ENCODE measurements around the gene LRRC3B. TPM values are rescaled to one million over a fixed set of nuclear protein-coding genes. Genes with fewer than 3 reads are reported as not detected.

LRRC3B gene
- polyA plus RNA-seq, 1 donor from 2014 or later, result 56.4 TPM

- Histone ChIP-seq H3F3A (ENCODE audit: insufficient read depth, low read length, poor library complexity, severe bottlenecking) (no peaks in the 10 kb centered on the region), H3K9me3 (ENCODE audit: low read length) (no peaks in the 10 kb centered on the region), H3K27me3 (ENCODE audit: insufficient read depth, low read depth, low read length) (no peaks in the 10 kb centered on the region), H3K36me3 (ENCODE audit: insufficient read depth, low read length) (no peaks in the 10 kb centered on the region), H3K27ac (ENCODE audit: low read length) (no peak overlapping the region), H3K79me2 (replicated peaks; ENCODE audit: insufficient read depth, low read length) (no peaks in the 10 kb centered on the region), H3K9ac (ENCODE audit: low read length) (no peak overlapping the region), H2AFZ (ENCODE audit: low read depth, low read length) (no peak overlapping the region), H3K4me3 (ENCODE audit: low read length) (no peak overlapping the region), H4K20me1 (ENCODE audit: insufficient read depth) (no peaks in the 10 kb centered on the region), H3K4me2 (ENCODE audit: low read length) (no peak overlapping the region), H3K9me2 (ENCODE audit: insufficient read depth, low read length) (no peaks in the 10 kb centered on the region)
- no peak for TF ChIP-seq EZH2 (IDR thresholded peaks at IDR 0.05; ENCODE audit: borderline replicate concordance, insufficient read depth, low read length, poor library complexity, severe bottlenecking)
- no peak for TF ChIP-seq EP300 (conservative IDR thresholded peaks at IDR 0.05; ENCODE audit: poor library complexity, severe bottlenecking)
- TF ChIP-seq SMC3 (conservative IDR thresholded peaks at IDR 0.05; ENCODE audit: poor library complexity), result no peak
Observed at GRCh38 chr3:26753095-26753494, 130.5 kb downstream of the LRRC3B start.

GRCh38 chr3:26757978-26758377, 135.4 kb downstream of the LRRC3B start:
- Histone ChIP-seq H3K79me2 (replicated peaks; ENCODE audit: insufficient read depth, low read length) (no peaks in the 10 kb centered on the region), H3K9me3 (ENCODE audit: low read length) (no peaks in the 10 kb centered on the region), H3F3A (ENCODE audit: insufficient read depth, low read length, poor library complexity, severe bottlenecking) (no peaks in the 10 kb centered on the region), H3K36me3 (ENCODE audit: insufficient read depth, low read length) (no peaks in the 10 kb centered on the region), H3K9ac (ENCODE audit: low read length) (no peak overlapping the region), H3K27ac (ENCODE audit: low read length) (no peak overlapping the region), H3K27me3 (ENCODE audit: insufficient read depth, low read depth, low read length) (no peaks in the 10 kb centered on the region), H3K4me2 (ENCODE audit: low read length) (no peak overlapping the region), H3K4me3 (ENCODE audit: low read length) (no peak overlapping the region), H4K20me1 (ENCODE audit: insufficient read depth) (no peaks in the 10 kb centered on the region), H2AFZ (ENCODE audit: low read depth, low read length) (no peak overlapping the region), H3K9me2 (ENCODE audit: insufficient read depth, low read length) (no peaks in the 10 kb centered on the region)
- TF ChIP-seq POLR2AphosphoS5 (IDR thresholded peaks at IDR 0.05) (no peak), CTCF (IDR thresholded peaks at IDR 0.05; ENCODE audit: poor library complexity, severe bottlenecking) (no peak), EP300 (conservative IDR thresholded peaks at IDR 0.05; ENCODE audit: poor library complexity, severe bottlenecking) (no peak), REST (IDR thresholded peaks at IDR 0.05; ENCODE audit: borderline replicate concordance) (no peak), SMC3 (conservative IDR thresholded peaks at IDR 0.05; ENCODE audit: poor library complexity) (no peak), TAF1 (IDR thresholded peaks at IDR 0.05; ENCODE audit: low read depth) (no peak), EZH2 (IDR thresholded peaks at IDR 0.05; ENCODE audit: borderline replicate concordance, insufficient read depth, low read length, poor library complexity, severe bottlenecking) (no peak), RAD21 (conservative IDR thresholded peaks at IDR 0.05) (no peak), MXI1 (conservative IDR thresholded peaks at IDR 0.05; ENCODE audit: poor library complexity, severe bottlenecking) (no peak)

Measured in neural cell (in vitro differentiated cells).